Stimulated activated CD4-positive, alpha-beta T cell treated with anti-CD3 and anti-CD28 coated beads, Interleukin-1b, Interleukin-23, amount 100 ng/mL, for 1 hour (primary cell): ENCODE measurements around the gene SCGN.

Source experiments
- DNase-seq, 2 donors: peaks; one replicate each; pipeline ENCODE4 v3.0.0-alpha.2; 2020; ENCODE audit warnings: low read depth in 2 of 2

Gene SCGN

DNA sequence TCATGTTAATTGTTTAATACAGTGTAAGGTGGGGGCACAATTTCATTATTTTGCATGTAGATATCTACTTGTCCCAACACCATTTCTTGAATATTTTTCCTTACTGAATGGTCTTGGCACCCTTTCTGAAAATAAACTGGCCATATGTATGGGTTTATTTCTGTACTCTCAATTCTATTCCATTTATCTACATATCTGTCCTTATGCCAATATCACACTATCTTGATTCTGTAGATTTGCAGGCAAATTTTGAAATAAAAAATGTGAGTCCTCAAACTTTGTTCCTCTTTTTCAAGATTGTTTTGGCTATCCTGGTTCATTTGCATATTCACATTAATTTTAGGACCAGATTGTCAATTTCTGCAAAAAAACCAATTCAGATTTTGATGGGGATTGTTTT, 34.8 kb downstream of the SCGN start:
- no peak for DNase-seq

DNA sequence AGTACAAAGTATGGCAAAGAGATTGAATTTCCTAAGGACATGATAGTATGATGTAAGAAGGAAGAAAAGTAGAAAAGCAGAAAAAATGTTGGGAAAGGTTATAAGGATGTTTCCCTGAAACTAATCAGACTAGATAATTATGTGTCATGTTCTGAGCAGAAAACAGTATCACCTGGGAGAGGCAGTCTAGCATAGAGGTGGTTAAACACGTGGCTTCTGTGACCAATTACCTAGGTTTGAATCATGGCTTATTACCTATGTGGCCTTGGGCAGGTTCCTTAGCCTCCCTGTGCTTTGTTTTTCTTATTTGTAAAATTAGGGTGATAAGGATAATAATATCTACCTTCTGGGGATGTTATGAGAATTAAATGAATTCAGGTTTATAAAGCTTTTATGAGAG, 38.0 kb downstream of the SCGN start:
- no peak for DNase-seq

DNA sequence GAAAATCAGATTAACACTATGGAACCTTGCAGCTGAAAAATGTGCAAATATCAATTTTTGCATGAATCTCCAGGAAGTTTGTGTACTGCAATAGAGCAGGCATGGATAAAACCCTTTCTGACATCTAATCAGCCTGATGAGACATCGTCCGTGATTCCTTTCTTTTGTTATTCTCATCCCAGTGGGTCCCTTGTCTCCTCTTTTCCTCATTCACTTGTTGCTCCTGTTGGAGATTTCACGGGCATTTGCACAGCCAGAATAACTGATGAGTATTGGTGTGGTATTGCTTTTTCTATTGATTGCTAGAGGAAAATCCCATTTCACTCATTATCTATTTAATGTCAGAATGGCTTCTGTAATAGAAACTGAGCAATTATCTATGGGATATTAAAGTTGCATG, 39.9 kb downstream of the SCGN start:
- DNase-seq: no peak

DNA sequence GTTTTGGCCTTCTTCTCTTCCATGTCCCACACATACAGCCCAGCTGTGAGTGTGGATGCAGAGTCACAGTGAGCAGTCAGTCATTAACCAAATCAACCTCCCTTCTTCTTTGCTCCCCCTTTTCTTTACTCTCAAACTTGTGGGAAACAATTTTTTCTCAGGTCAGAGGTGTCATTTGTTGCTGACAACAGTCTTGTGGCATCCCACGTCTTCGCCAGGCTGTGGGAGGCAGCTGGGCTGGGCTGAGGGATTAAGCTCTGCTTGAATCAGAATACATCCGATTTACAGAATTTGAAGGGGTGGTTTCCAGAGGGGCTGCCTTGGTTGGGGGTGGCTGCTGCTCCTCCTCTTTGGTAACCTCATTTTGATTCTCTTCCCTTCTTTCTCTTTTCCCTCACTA, 40.5 kb downstream of the SCGN start:
- no peak for DNase-seq

DNA sequence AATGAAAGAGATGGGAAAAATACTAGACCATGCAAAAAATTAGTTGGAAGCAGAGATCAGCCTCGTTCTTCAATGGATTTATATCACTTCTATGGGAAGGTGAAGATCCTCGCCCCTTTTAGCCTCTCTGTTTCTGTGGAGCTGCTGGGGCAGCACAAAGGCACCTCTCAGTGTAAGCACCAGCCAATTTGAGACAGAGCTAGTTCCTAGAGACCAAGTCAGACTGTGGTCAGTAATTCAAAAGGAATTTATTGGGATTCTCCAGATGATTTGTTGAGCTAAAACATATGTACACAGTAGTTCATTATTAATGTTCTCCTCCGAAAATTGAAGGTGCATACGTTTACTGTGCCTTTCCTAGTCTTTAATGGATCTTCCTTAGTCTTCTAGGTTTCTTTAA, 42.4 kb downstream of the SCGN start:
- no peak for DNase-seq

DNA sequence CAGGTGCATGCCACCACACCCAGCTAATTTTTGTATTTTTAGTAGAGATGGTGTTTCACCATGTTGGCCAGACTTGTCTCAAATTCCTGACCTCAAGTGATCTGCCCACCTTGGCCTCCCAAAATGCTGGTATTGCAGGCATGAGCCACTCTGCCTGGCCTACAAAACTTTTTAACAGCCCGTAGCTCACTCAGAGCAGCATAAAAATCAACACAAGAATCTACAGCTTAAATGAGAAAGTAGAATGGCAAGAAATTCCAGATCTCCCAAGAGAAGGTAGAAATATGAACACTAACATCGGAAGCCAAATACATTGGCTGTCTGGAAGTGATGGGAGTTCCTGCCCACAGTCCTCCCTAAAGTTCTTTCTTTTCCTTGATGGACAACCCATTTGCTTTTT, 43.7 kb downstream of the SCGN start:
- no peak for DNase-seq

DNA sequence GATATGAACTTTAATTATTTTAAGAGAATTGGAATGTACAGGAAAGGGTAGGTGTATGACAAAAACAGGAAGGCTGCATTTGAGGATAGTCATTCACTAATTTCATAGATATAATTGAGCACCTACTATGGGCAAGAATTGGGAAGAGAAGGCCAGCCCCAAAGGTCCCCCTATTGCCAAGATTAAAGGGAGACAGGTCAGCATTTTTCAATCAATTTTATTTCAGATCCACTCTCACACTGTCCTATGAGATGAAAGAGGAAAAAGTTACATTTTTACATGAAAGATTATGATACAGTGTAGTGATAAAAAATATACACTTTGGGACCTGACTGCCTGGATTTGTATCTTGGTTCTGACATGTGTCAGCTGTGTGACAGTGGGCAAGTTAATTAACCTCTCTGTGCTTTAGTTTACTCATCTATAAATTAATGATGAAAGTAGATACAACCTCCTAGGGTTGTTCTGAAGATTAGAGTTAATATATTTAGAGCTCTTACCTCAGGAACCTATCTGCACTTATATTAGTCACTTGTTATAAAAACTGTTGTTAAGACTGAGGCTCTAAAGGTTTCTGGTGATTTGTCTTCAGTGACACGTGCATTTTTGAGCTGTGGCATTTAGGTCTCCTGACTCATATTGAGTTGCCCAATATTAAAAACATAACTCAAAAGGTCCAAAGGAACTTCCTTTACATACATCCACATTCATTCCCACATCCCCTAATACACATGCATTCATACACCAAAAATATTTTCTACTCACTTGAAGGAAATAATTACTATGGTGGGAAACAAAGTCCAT, 45.7 kb downstream of the SCGN start:
- no peak for DNase-seq

DNA sequence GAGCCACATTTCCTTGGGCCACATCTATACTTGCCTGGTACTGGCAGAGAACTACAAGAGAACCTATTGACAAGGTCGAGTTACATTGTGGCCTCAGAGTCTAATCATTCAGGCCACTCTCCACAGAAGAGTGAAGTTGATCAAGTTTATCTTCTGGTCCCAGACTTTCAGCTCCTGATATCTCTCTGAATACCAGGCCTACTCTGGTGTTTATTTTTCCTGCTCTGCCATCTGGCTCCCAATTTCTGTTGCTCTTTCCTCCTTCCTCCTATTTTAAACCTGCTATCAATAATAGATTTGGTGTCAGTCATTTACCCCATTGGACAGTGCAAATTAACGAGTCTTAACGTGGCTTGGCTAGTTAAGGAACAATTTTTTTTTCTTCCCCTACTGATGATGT, 46.6 kb downstream of the SCGN start:
- no peak for DNase-seq

DNA sequence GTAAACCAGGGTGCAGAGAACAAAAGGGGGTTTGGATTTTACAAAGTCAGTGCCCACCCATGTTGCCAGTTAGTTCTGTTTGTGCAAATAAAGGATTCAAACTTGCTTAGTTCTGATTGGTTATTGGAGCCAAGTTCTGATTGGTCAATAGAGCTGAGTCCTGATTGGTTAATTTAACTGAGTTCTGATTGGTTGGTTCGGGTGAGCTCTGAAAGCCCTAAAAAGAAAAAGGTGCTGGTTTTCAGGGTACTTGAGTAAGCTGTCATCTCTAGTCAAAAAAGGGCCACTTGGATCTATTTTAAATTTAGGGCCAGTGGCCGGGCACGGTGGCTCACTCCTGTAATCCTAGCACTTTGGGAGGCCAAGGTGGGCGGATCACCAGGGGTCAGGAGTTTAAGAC, 47.6 kb downstream of the SCGN start:
- no peak for DNase-seq

DNA sequence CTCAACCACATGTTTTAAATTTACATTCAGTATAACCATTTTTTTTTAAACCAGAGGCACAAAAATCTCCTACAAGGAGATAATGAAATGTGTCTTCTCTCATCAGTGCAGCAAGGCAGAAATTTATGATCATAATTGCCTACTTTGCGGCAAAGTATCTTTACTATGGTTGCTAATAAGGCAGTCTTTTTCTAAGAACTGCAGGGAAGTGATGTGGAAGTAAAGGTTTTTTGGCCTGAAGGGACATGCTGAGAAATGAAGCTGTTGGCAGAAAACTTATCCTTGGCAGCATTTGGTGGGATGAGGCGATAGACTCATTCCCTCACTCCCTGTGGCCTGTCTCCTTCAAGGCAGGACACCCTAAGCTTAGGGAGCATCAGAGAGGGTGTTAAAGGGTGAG, 48.7 kb downstream of the SCGN start:
- DNase-seq: no peak

DNA sequence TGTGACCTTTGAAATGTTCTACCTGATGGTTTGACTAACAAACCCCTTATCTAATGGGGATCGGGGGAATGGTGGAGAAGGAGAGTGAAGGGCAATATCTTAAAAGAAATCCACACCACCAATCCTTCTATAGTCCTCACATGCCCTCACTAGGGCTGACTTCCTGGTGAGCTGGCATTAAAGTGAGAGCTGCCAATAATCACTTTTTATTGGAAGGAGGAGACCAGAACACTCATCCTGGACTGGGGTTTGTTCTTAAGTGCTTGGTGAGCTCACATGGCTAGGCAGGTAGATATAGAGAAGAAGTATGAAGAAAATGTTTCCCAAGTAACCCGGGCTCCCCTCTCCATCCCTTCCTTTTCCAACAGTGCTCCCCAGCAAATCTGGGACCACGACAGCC, 49.8 kb downstream of the SCGN start:
- no peak for DNase-seq

DNA sequence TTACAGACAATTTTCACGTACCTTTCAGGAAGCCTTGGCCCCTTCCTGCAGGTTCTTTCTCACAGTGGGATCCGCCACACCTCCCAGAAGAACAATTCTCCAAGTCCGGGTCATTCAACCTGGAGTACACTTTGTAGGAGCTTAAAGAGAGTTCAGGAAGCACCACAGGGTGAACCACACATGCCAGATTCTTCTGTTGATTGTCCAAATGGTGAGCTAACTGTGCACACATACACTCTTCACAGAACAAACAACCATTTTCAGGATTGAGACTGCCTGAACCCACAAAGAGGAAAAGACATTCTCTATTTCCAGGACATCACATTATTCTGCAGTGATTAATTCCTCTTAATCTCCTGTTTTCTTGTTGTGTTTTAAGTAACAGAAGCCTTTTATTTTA, 51.0 kb downstream of the SCGN start:
- no peak for DNase-seq

DNA sequence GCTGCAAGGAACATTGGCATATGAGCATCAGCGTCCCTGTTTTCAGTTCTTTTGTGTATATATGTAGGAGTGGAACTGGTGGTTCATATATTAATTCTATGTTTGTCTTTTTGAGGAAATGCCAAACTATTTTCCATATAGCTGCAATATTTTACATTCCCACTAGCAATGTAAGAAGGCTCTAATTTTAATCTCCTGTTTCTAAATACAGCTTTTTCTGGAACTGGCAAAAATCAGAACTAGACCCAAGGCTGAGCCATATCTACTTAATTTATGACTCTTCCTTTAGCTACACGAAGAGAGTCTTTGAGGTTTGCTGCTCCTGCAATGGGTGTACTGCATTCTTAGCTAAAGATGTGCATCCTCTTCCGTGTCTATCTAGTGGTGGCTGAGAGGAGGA, 52.0 kb downstream of the SCGN start:
- no peak for DNase-seq

DNA sequence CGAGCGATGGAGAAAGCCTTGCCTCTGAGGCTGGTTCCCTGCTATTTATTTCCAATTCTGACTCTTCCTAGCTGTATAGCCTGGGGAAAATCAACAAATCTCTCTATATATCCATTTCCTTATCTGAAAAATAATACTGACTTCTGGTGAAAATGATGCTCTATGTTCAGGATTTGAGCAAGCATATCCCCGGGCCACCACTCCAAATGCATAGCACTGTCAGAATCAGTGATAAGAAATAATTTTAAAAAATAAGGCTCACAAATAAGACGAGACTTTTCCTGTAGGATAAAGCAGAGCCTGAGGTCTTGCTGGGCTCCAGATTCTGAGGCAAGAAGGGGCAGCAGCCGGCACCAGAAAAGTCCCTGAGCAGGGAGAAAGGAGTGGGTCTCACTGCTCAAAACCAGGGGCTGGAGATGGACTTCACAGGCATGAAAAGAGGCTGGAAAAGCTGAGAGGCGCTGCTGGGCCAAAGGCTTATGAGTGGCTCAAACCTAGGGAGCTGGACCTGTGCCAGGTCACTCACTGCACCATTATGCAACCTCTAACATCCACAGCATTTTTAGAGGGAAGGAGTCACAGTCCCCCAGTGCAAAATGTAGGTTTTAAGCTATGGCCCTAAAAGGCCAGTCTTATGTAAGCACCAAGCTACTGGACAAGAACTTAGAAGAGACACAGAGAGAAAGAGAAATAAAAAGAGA, 54.4 kb downstream of the SCGN start:
- no peak for DNase-seq

DNA sequence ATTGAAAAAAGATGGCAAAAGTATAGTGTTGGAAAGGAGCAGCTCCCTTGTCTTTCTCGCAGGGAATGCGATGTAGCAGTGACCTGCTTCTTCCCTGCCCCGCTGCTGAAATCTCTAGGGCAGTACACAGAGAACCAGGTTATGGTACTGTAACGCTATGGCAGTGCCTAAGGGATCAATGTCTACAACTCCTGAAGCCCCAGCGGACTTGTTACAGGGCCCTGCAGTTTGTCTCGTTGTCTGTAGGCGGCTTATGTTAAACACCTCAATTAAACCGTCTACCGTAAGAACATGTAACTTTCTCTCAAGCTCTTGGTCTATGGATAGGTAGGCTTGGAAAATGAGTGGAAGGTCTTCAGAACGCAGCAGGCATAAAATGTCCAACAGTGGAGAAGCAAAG, 57.7 kb downstream of the SCGN start:
- DNase-seq: no peak

DNA sequence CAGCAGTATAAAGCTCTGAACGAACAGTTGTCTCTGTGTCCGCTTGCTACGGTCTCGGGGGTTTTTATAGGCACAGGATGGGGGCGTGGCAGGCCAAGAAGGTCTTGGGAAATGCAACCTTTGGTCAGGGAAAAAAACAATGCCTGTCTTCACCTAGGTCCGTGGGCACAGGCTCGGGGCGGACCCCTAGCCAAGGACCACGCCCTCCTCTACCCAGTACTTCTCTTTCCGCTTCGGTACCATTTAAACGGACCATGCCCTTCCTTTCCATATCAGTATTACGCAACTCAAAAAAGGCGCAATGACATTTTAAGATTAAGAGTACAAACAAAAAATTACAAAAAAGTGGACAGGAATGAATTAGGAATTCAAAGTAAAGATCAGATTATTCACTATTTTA, 58.3 kb downstream of the SCGN start:
- no peak for DNase-seq

DNA sequence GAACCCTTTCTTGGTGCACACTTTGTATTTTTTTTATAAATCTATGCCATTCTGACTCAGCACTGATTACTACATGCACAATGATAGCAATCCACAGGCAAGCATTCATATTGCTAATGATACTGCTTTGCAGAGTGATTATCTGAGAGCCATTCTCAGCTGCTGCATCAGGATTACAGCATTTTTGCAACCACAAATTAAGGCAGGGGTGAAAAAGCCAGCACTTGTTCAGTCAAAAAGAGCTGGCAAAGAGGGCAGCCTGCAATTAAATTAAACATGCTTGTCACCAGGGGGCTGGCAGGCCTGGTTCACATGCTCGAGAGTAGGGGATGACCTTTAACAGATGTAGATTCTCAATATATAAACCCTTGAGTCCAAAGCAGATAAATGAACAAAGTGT, 61.8 kb downstream of the SCGN start:
- no peak for DNase-seq

DNA sequence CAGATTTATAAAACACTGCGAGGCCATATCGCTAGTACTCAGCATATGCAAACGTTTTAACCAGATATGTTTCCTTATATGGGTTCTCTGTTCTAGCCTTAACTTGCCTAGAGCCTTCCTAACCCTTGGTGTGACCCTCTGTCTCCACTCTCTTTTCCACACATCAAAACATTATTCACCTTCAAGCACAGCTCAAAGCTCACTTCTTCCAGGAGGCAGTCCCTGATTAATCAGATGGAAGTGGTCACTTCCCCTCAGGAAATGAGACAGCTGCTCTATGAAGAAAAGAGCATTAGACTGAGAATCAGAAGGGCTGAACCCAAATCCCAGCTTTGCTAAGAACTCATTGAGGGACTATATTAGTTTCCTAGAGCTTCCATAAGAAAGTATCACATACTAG, 62.8 kb downstream of the SCGN start:
- no peak for DNase-seq

DNA sequence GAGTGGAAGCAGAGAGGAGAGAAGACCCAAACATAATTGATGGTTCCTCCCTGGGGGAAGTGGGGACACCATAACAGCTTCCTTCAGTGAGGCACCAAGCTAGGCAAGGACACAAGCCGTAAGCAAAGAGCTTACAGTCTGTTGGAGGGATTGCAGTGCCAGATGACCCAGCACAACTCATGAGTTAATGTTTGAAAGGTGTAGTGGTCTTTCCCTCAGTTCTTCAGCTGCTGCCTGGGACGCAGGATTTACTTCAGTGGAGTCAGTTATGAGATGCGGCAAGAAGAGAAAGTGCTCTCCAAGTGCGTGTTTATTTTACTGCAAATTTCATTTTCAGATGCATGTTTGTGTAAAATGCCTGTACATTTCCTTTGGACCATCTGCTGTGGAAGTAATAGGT, 63.8 kb downstream of the SCGN start:
- DNase-seq: no peak

DNA sequence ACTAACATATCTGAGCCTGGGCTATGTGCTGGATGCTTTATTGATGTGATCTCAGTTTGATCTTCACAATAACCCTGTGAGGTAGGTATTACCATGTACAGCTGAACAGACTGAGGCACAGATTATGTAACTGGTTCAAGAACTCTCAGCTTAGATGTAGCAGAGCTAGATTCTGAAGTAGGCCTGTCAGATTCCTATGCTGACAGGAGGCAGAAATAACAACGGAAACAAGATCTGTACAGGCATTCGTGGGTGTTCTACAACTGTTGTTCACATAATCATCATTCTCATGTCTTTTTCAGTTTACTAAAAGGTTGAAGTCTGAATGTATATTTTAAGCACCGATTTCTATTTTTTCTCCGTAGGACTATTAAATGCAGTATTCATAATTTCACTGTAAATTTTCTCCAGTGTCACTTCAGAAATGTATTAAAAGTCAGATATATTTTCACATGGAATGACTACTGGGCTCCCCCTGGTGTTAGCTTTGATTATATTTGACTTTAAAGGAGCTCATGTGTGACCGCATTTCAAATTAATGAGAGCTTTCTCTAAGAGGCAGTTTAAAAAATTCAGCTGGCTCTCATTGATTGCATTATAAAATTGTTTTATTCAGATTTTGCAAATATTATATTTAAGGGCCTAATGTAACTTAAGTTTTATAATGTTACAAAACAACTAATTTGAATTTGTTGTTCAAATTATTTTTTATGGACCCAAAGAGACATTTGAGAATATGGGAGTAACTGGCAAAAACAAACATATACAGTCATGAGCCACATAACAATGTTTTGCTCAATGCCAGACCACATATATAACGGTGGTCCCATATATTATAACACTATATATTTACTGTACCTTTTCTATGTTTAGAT, 66.1 kb downstream of the SCGN start:
- no peak for DNase-seq

DNA sequence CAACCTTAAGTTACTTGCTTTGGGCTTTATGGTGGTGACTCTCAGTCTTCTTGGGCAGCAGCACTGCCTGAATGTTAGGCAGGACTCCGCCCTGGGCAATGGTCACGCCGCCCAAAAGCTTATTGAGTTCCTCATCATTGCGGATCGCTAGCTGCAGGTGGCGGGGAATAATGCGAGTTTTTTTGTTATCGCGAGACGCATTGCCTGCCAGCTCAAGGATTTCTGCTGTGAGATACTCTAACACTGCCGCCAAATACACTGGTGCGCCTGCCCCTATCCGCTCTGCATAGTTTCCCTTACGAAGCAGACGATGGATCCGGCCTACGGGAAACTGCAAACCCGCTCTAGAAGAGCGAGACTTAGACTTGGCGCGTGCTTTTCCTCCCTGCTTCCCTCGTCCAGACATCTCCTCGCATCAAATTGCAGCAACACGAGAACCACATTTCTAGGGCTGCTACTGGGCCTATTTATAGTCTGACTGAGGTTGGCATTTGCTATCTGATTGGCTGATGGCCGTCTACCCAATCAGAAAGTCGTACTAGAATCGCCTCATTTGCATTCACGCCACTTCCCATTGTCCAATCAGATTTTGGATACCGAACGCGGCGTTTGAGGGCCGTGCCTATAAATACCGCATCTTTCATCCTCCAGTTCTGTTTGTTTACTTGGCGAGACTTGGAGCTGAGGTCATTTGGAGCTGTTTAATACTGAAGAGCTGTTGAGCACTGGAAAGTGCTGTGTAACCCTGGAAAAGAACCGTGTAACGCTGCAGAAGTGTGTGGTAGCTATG, 74.3 kb downstream of the SCGN start:
- DNase-seq: no peak

DNA sequence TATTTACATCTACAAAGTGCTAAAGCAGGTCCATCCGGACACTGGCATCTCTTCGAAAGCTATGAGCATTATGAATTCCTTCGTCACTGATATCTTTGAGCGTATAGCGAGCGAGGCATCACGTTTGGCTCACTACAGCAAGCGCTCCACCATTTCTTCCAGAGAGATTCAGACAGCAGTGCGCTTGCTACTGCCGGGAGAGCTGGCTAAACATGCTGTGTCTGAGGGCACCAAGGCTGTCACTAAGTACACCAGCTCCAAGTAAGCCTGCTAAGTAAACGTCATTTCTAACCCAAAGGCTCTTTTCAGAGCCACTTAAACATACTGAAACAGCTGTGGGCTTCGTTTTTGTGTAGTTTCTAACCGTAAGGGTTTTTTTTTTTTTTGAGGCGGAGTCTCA, 75.0 kb downstream of the SCGN start:
- no peak for DNase-seq
